H1 (cell line): ENCODE results near the gene NPS. TPM values are rescaled to one million over a fixed set of nuclear protein-coding genes. Genes with fewer than 3 reads are reported as not detected.

Experiments
- polyA plus RNA-seq, 7 experiments: library from polyadenylated mRNA; depleted of rRNA in 3 of 7; stranded (reverse) in 5 of 7; unstranded in 2 of 7; fragments of >200 nt in 5 of 7; fragments of 200-250 nt in 2 of 7; gene quantifications; 1 replicate in 5 of 7; 2 replicates in 1 of 7; 4 replicates in 1 of 7; pipeline versions ENCODE4 v1.2.1 to v1.2.3, GENCODE V29; 2011 to 2013; ENCODE audit warnings: missing spikeins in 2 of 7, mixed read lengths in 2 of 7
- total RNA-seq: library from RNA; stranded (reverse); fragmentation: NEBNext Ultra II Directional; extraction: Animal tissue kit (Norgen Biotek cat#: 25700); gene quantifications from 2 replicates; pipeline ENCODE4 v1.2.1, GENCODE V29; 2021

Gene NPS
- total and polyA plus RNA-seq, 2 of the 8 experiments (the other 6 are each of a cell fraction or from before 2014, with no cell fraction given), result not detected

Other genes starting within 250 kb of the NPS start
- 1.0 and 1.4 TPM in 2 replicates for gene FOXI2, start 187.9 kb downstream of the NPS start, total RNA-seq
- gene FOXI2, start 187.9 kb downstream of the NPS start, polyA plus RNA-seq (2011; rRNA removed), result 1.0 and 1.9 TPM in 2 replicates